NCI-H128 (cell line): Measurements from ENCODE around the gene PSMC6.
"Not testable (repeated sequence)": the region's sequence is repeated elsewhere in the genome, so short reads cannot be mapped to it uniquely, and the experiment has no call there.

Source experiments
- DNase-seq: peaks from one replicate; lab custom pipeline; 2025; ENCODE audit not compliant: unreplicated experiment; lab: John Stamatoyannopoulos, UW

The PSMC6 gene

GRCh38 chr14:52716155-52716554 is 9.2 kb downstream of the PSMC6 start:
- DNase-seq, result no peak

GRCh38 chr14:52723514-52724359 is 16.7 kb downstream of the PSMC6 start:
- DNase-seq, result no peak

DNA sequence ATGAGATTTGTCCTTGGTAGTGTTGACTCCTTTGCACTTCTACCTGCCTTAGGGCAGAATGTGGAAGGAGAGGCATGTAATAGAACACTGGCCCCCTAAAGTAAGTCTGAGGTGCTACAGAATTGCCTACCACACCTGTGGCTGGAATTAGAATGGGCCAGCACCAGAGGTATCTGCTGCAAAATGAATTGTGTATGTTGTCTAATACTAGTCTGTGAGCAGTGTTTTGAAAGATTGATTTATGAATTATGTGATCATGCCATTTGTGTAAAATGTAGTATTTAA is 17.3 kb downstream of the PSMC6 start:
- no peak for DNase-seq

GRCh38 chr14:52727509-52727908 is 20.5 kb downstream of the PSMC6 start:
- not testable (repeated sequence) for DNase-seq

GRCh38 chr14:52729035-52729434 is 22.0 kb downstream of the PSMC6 start:
- DNase-seq, result not testable (repeated sequence)

- no peak for DNase-seq
Measured at GRCh38 chr14:52729585-52729924, 22.6 kb downstream of the PSMC6 start.

- DNase-seq, result peak; percentile 94
Measured at GRCh38 chr14:52729925-52730708, 23.1 kb downstream of the PSMC6 start, which contains the start of gene STYX. TSS of gene STYX (plus strand) at chr14:52730166. CDS start at chr14:52730475, 309 bp downstream.

GRCh38 chr14:52730709-52731111 is 23.7 kb downstream of the PSMC6 start:
- no peak for DNase-seq

- no peak for DNase-seq
Measured at GRCh38 chr14:52733824-52734223, 26.8 kb downstream of the PSMC6 start.

DNA sequence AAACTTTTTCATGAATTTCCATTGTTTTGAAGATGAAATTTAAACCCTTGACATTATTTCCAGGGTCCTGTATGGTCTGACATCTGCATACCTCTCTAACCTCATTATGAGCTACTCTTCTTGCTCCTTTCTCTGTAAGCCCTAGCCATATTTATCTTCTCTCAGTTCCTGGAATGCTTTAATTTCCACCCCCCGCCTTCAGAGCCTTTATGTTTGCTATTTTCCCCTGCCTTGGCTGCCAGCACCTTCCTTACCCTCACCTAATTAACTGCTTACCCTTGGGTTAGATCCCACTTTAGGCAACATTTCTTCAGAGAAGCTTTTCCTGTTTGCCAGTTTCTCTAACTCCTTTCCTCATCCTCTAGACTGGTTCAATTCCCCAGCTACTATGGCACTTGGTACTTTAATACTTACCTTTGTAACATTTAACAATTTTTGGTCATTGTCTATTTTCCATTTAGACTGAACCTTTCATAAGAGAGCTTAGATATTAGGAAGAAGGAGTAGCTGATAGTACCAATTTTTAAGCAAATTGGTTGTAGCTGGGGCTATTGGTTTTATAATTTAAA is 29.0 kb downstream of the PSMC6 start:
- DNase-seq, result no peak

DNA sequence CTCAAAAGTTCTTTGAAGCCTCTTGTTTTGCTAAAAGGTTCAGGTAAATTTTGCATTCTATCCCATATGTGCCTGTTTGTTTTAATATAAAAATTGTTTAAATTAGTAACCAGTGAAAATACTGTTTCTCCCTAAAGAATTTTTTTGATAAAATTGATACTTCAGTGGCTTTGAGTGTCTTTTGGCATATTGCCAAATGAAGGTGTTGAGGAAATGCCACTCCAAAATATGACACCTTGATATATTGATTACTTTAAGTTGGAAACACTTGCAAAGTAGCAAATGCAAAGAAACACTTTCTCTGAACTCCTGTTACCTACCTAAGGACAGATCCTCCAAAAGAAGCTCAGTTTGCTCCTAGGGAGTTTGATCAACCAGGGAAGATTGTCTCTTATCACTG is 31.4 kb downstream of the PSMC6 start:
- DNase-seq, result no peak

- DNase-seq, result no peak
Measured at GRCh38 chr14:52740751-52741150, 33.8 kb downstream of the PSMC6 start.

GRCh38 chr14:52741865-52742264 is 34.9 kb downstream of the PSMC6 start:
- DNase-seq, result no peak

DNA sequence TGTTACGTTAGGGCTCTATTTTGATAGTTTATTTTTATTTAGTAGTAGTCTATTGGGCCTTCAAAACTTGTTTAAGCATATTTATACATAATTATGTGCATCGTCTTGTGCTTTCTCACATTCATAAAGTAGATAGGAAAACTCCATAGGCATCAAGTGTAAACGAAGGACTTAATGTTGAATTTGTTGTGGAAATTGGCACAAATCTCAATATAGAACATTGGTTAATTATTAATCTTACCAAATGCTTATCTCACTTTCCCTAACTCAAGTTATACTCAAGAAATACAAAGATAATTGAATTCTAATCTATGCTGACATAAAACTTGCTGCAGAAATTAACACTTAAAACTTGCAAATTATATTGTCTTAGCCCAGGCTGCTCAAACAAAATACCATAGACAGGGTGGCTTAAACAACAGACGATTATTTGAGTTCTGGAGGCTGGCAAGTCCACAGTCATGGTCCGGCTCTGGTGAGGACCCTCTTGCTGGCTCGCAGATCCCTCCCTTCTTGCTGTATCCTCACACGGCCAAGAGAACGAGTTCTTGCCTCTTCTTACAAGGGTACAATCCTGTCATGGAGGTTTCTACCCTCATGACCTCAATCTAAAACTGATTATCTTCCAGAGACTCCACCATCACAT is 41.8 kb downstream of the PSMC6 start:
- no peak for DNase-seq

GRCh38 chr14:52755607-52756316 is 48.8 kb downstream of the PSMC6 start:
- no peak for DNase-seq

DNA sequence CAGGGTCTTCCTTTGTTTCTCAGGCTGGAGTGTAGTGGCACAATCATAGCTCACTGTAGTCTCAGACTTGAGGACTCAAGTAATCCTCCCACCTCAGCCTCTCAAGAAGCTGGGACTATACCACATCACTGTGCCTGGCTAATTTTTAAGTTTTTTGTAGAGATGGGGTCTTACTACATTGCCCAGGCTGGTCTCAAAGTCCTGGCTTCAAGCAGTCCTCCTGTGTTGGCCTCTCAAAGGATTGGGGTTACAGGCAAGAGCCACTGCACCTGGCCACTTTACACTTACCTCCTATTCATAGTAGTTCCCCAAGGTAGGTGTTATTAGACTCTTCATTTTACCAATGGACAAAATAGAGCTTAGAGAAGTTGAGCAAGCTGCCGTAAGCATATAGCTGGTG is 52.1 kb downstream of the PSMC6 start:
- DNase-seq, result no peak

GRCh38 chr14:52762923-52763322 is 55.9 kb downstream of the PSMC6 start:
- DNase-seq, result not testable (repeated sequence)

DNA sequence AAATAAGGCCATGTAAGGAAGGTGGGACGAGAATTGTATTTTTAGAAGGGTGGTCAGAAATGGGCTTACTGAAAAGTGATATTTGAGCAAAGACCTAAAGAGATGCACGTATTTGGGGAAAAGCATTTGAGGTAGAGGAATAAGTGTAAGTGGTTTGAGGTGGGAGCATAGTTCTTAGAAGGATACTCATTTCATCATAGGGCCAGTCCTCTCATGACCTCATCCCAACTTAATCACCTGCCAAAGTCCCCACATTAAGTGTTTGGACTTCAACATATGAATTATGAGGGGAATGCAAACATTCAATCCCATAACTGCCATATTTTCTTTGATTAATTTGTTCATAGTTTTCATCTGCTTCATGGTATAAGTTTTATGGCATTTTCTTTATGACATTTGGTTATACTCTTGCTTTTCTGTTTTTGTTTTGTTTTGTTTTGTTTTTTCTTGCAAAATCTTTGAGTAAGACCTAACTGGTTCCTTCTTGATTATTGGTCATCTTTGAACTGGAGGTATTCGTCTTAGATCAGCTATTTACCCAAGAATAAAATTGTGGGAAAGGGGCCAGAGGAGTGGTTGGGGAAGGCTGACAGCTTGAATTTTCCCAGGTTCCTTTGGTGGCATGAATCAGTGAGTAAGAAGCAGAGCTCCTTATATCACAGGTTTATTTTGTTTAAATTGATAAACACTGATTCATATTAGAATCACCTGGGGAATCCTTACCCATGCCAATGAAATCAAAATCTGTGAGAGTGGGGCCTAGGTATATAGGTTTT is 60.2 kb downstream of the PSMC6 start:
- no peak for DNase-seq

DNA sequence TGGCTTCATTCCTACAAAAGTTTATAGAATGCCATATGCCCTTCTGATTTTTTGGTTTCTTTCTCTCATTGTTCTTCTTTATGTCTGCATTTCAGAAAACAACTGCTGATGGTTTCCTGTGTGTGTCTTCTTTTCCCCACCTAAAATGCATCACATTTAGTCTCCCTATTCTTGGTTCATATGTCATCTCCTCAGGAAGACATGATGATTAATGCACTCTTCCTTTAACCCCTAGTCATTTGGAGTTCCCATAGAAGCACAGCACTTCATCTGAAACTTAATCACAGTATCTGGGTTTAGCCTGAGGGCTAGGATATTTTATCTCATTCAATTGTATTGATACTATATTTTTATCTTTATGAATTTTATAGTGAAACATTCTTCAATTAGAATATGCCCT is 62.9 kb downstream of the PSMC6 start:
- no peak for DNase-seq

GRCh38 chr14:52776816-52777215 is 69.8 kb downstream of the PSMC6 start:
- DNase-seq, result no peak
